MCF 10A (cell line): Measurements from ENCODE around the gene CAMTA1. TPM values are rescaled to one million over a fixed set of nuclear protein-coding genes. Genes with fewer than 3 reads are reported as not detected.

Experiments
- BruUV-seq: library from RNA; stranded (reverse); fragments of 400-500 nt; replicated peaks from 2 replicates; lab custom pipeline; 2021; lab: Mats Ljungman, UMichigan
- CTCF ChIA-PET: fragments of 300-600 bp; sonication (Branson Sonifier 250); formaldehyde crosslinking; extraction: SDS; loops from one replicate; lab custom pipeline; 2021; ENCODE audit warnings: antibody characterized with exemption, inconsistent platforms; lab: Yijun Ruan, JAX
- POLR2A ChIA-PET: fragments of 300-600, 350-650 bp; sonication (Branson Sonifier 250); formaldehyde crosslinking; extraction: SDS; loops from one replicate; lab custom pipeline; 2020; ENCODE audit warnings: antibody characterized with exemption, inconsistent platforms; lab: Yijun Ruan, JAX
- DNase-seq: peaks from one replicate; pipeline ENCODE4 v3.0.0-alpha.2; 2018; ENCODE audit not compliant: unreplicated experiment
- H3K27ac Mint-ChIP-seq: one replicate; pipeline ENCODE4 v1.8.0; 2022; ENCODE audit warnings: mild to moderate bottlenecking, low read depth, mixed read lengths; ENCODE audit not compliant: unreplicated experiment
- H3K27me3 Mint-ChIP-seq: one replicate; pipeline ENCODE4 v1.8.0; 2022; ENCODE audit warnings: mixed read lengths; ENCODE audit not compliant: insufficient read depth, unreplicated experiment
- H3K36me3 Mint-ChIP-seq: one replicate; pipeline ENCODE4 v1.8.0; 2022; ENCODE audit warnings: mild to moderate bottlenecking, moderate library complexity, mixed read lengths; ENCODE audit not compliant: insufficient read depth, unreplicated experiment
- H3K4me1 Mint-ChIP-seq: one replicate; pipeline ENCODE4 v1.8.0; 2022; ENCODE audit warnings: mixed read lengths; ENCODE audit not compliant: insufficient read depth, unreplicated experiment
- H3K4me3 Mint-ChIP-seq: one replicate; pipeline ENCODE4 v1.8.0; 2022; ENCODE audit warnings: mild to moderate bottlenecking, moderate library complexity, mixed read lengths; ENCODE audit not compliant: unreplicated experiment
- H3K9me3 Mint-ChIP-seq: one replicate; pipeline ENCODE4 v1.8.0; 2022; ENCODE audit warnings: mixed read lengths; ENCODE audit not compliant: unreplicated experiment
- CTCF ChIP-seq: fragments of 200-600 bp; IDR thresholded peaks from one replicate; pipeline ENCODE4 v1.8.0; 2022; ENCODE audit warnings: antibody characterized with exemption, mild to moderate bottlenecking; ENCODE audit not compliant: unreplicated experiment
- intact Hi-C: fragments of 100-400 bp; cut with micrococcal nuclease; formaldehyde crosslinking; loops from 2 replicates; pipeline ENCODE4 v1.14.1; 2022
- total RNA-seq: library from RNA; stranded (reverse); gene quantifications from 2 replicates; pipeline ENCODE4 v1.2.3, GENCODE V29; 2022

CAMTA1 gene
- total RNA-seq, 1 experiment from 2014 or later = 74.1 TPM

- no peak for DNase-seq
- no peaks in the 10 kb centered on the region for H3K36me3 Mint-ChIP-seq
- intact Hi-C loops = no loop called here
- ChIA-PET POLR2A (no interaction called here), CTCF (no interaction called here)
- no peak overlapping the region for H3K4me3 Mint-ChIP-seq
- no TSS peak for BruUV-seq
- peaks cover 4% of the 10 kb centered on the region for H3K27me3 Mint-ChIP-seq
- no peaks in the 10 kb centered on the region for H3K9me3 Mint-ChIP-seq
- no peaks in the 10 kb centered on the region for H3K4me1 Mint-ChIP-seq
- TF ChIP-seq CTCF = no peak
- no peak overlapping the region for H3K27ac Mint-ChIP-seq
These were observed 870.1 kb downstream of the CAMTA1 start for GRCh38 chr1:7655354-7655753.

- H3K4me1 Mint-ChIP-seq = no peaks in the 10 kb centered on the region
These were observed 871.4 kb downstream of the CAMTA1 start for GRCh38 chr1:7656557-7657215.

DNA sequence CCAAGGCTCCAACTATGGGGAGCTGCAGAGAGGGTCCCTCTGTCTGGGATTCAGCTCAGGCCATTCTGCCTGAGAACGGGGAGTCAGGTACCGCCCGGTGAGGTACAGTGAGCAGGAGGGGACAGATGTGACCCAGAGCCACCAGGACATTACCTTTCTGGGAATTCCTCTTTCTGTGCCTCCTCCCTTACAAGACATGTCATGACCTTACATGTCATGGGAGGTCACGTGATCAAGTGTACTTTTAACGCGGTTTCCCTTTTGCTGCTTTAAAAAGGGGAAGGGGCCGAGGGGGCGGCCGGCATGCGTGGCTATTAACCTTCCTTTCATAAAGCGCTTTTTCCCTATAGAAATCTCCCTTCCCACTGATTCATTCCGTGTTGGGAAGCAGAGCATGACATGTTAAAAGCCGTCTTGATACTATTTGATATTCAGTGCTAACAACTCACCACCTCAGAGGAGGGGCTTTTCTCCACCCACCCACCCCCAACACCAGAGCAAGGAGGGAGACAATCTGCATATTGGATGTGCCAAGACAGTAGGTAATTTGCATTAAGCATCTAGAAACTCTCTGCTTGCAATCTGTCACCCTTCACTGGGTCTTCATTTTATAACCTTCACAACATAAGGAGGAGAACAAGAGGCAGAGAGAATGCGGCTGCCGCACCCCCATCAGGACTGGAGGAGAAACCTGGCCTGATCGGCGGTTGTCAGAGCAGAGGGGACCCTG lies 872.2 kb downstream of the CAMTA1 start:
- intact Hi-C loops = no loop called here
- BruUV-seq = no TSS peak
- H3K36me3 Mint-ChIP-seq = no peaks in the 10 kb centered on the region
- ChIA-PET POLR2A (no interaction called here), CTCF (interaction anchor here (0.6 to 2.3 kb wide), 4 partner anchors 10 to 1344 kb away, joined by 3 to 10 read pairs (median 5); no protein-coding TSS in a partner anchor)
- no peak for DNase-seq
- H3K27me3 Mint-ChIP-seq = no peaks in the 10 kb centered on the region
- no peaks in the 10 kb centered on the region for H3K4me1 Mint-ChIP-seq
- H3K27ac Mint-ChIP-seq = no peak overlapping the region
- H3K4me3 Mint-ChIP-seq = no peak overlapping the region
- H3K9me3 Mint-ChIP-seq = no peaks in the 10 kb centered on the region
- no peak for TF ChIP-seq CTCF

More at GRCh38 chr1:7656557-7657215, 871.4 kb downstream of the CAMTA1 start:
- Mint-ChIP-seq H3K9me3 (no peaks in the 10 kb centered on the region), H3K27me3 (no peaks in the 10 kb centered on the region), H3K27ac (no peak overlapping the region), H3K4me3 (no peak overlapping the region), H3K36me3 (no peaks in the 10 kb centered on the region)
- CTCF ChIA-PET = interaction anchor here (1.0 kb wide), 1 partner anchor 11 kb away, joined by 7 read pairs; no protein-coding TSS in a partner anchor
- no peak for TF ChIP-seq CTCF
- BruUV-seq = no TSS peak
- intact Hi-C loops = no loop called here
- no peak for DNase-seq
- POLR2A ChIA-PET = no interaction called here

DNA sequence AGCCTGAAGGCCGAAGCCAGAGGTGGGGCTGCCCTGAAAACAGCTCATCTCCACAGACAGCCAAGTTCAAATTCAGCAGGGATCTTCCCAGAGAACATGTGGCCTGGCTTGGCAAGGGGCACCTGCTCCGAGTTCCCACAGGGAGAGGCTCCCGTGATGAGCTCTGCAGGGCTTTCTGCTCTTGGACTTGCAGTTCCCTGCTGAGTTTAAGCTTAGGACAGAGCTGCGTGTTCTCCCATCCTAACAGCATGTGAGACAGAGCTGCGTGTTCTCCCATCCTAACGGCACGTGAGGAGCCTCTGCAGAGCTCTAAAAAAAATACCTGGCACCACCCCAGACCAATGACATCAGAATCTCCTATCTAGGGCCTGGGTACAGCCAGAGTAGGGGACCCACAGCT lies 872.8 kb downstream of the CAMTA1 start:
- Mint-ChIP-seq H3K9me3 (no peaks in the 10 kb centered on the region), H3K36me3 (no peaks in the 10 kb centered on the region), H3K4me3 (no peak overlapping the region), H3K27me3 (no peaks in the 10 kb centered on the region), H3K4me1 (no peaks in the 10 kb centered on the region), H3K27ac (no peak overlapping the region)
- no peak for TF ChIP-seq CTCF
- intact Hi-C loops = no loop called here
- DNase-seq = no peak
- BruUV-seq = no TSS peak
- CTCF ChIA-PET = interaction anchor here (0.6 to 2.3 kb wide), 5 partner anchors 9 to 1343 kb away, joined by 3 to 10 read pairs (median 3); no protein-coding TSS in a partner anchor
- POLR2A ChIA-PET = no interaction called here
